Mucosa of descending colon (tissue), 3 donors: ENCODE measurements around the gene PIP5K1A. TPM values are rescaled to one million over a fixed set of nuclear protein-coding genes. Genes with fewer than 3 reads are reported as not detected.
"Not testable (repeated sequence)": the region's sequence is repeated elsewhere in the genome, so short reads cannot be mapped to it uniquely, and the experiment has no call there.

ENCODE experiments used
- ATAC-seq: fragments of 200-7000 bp; cut with Tn5 transposase; one replicate; pipeline ENCODE4 v1.9.1; 2020; ENCODE audit warnings: mild to moderate bottlenecking, moderate library complexity
- DNase-seq, 3 donors: peaks; one replicate each; pipeline ENCODE4 v3.0.0-alpha.2; 2020
- H3K36me3 ChIP-seq: fragments of 200-600 bp; one replicate; pipeline ENCODE4 v1.8.0; 2021; ENCODE audit warnings: low read depth, mild to moderate bottlenecking
- H3K4me1 ChIP-seq: fragments of 200-600 bp; one replicate; pipeline ENCODE4 v1.8.0; 2021; ENCODE audit warnings: low read depth, mild to moderate bottlenecking
- H3K4me3 ChIP-seq: fragments of 200-600 bp; one replicate; pipeline ENCODE4 v1.8.0; 2021; ENCODE audit warnings: mild to moderate bottlenecking
- H3K9me3 ChIP-seq: fragments of 200-600 bp; one replicate; pipeline ENCODE4 v1.8.0; 2021; ENCODE audit warnings: mild to moderate bottlenecking
- CTCF ChIP-seq: fragments of 200-600 bp; IDR thresholded peaks from one replicate; pipeline ENCODE4 v1.8.0; 2022; ENCODE audit warnings: antibody characterized with exemption, mild to moderate bottlenecking
- intact Hi-C, 2 donors: fragments of 100-400 bp; cut with DNase I in 1 of 2; cut with micrococcal nuclease in 1 of 2; formaldehyde crosslinking; loops; one replicate each; pipeline versions ENCODE4 v1.11.0 to v1.11.1; 2022; cut with DNase I, micrococcal nuclease
- total RNA-seq, 3 donors: library from RNA; stranded (reverse); fragmentation: NEBNext Ultra II Directional in 2 of 3; extraction: Animal tissue kit (Norgen Biotek cat#: 25700) in 2 of 3; gene quantifications; one replicate each; pipeline versions ENCODE4 v1.2.1 to v1.2.4, GENCODE V29; 2021 to 2023
- donor health status: DM: no; HTN: no; CAD: no; lungs with moderate emphysema.
- donor health status: DM: no; HTN: no; CAD: no.
- donor health status: DM: no; HTN: yes; CAD: no.

PIP5K1A gene
- total RNA-seq, 3 donors from 2014 or later = 38.4 to 47.5 (median 39.2) TPM

- TF ChIP-seq CTCF = no peak
- Histone ChIP-seq H3K9me3 (no peaks in the 10 kb centered on the region), H3K4me1 (peaks cover 3% of the 10 kb centered on the region), H3K4me3 (no peak overlapping the region), H3K36me3 (no peaks in the 10 kb centered on the region)
- DNase-seq = no peak
- intact Hi-C loops = no loop called here
- no peak for ATAC-seq
These were observed 4.5 kb upstream of the PIP5K1A start for GRCh38 chr1:151193856-151194255.

- intact Hi-C loops = loop anchor here in 1 of 2 donors (5.0 kb wide), 1 partner anchor 57 kb away; the partner anchor contains the start of gene PSMD4
- DNase-seq (peak; percentile 77 to 94 (median 83)), ATAC-seq (peak; percentile 74)
- H3K4me3 ChIP-seq, H3K36me3 ChIP-seq, H3K9me3 ChIP-seq, H3K4me1 ChIP-seq: not testable (repeated sequence)
These were observed 3.3 kb upstream of the PIP5K1A start for GRCh38 chr1:151194894-151195594.

GRCh38 chr1:151196292-151196800, 2.0 kb upstream of the PIP5K1A start:
- H3K9me3 ChIP-seq = no peaks in the 10 kb centered on the region
- peaks cover 18% of the 10 kb centered on the region for H3K4me1 ChIP-seq
- peak in 2 of 3 donors; percentile 43 to 95 for DNase-seq
- H3K4me3 ChIP-seq = no peak overlapping the region
- ATAC-seq = peak; percentile 43
- TF ChIP-seq CTCF = peak; percentile 9
- no peaks in the 10 kb centered on the region for H3K36me3 ChIP-seq
- intact Hi-C loops = loop anchor here in 1 of 2 donors (5.0 kb wide), 1 partner anchor 56 kb away; the partner anchor contains the start of gene PSMD4

DNA sequence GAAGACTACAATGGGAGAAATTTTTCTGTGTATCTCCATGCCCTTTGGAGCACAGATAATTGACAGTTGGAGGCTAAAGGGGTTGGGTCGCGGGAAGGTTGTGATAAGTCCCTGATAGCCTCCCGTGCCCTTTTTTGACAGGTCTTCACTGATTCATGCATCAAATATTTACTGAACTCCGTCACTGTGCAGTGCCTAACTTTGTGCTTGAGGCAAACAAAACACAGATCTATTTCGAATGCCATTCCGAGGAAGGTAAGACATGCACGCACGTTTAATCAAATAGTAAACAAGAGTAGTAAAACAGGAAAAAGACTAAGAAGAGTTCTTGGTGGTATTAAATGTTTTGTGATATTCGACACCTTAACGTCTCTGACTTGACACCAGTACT, 494 bp upstream of the PIP5K1A start:
- DNase-seq = peak in 1 of 3 donors; percentile 32
- intact Hi-C loops = loop anchor here in 1 of 2 donors (5.0 kb wide), 1 partner anchor 54 kb away; the partner anchor contains the start of gene PSMD4
- ATAC-seq = peak; percentile 4
- TF ChIP-seq CTCF = no peak
- H3K4me1 ChIP-seq = peaks cover 27% of the 10 kb centered on the region
- H3K36me3 ChIP-seq = no peaks in the 10 kb centered on the region
- no peak overlapping the region for H3K4me3 ChIP-seq
- H3K9me3 ChIP-seq = no peaks in the 10 kb centered on the region

DNA sequence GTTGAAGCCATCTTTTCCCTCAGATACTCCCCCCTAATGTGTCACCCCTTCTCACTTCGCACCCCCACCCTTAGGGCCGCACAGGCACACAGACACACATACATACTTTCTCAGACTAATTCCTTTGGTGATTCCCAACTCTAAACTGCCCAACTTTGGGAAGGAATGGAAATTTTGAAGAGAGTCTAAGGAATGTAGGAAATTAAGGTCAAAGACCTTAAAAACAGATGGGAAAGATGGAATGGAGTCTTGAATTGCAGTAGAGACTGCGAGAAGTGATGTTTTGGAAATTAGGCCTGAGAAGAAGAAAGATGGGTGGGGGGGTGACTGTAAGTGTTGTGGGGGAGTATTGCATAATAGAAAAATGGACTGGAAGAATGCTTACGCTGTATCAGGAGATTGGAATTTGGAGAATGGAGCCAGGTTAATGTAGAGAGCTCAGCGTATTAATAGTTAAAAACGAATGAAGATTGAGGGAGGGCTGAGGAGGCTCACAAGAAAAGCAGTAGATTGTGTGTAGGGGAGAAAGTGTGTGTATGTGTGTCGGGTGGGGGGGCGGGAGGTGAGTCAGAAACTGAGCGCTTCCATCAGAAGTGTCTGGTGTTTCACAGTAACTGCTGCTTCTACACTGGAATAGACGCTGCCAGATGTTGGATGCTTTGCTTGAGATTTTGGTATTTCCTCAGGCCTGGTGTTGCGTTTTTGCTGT, 1.7 kb downstream of the PIP5K1A start:
- Histone ChIP-seq H3K36me3 (no peaks in the 10 kb centered on the region), H3K4me3 (no peak overlapping the region), H3K4me1 (peaks cover 27% of the 10 kb centered on the region), H3K9me3 (no peaks in the 10 kb centered on the region)
- DNase-seq (no peak), ATAC-seq (no peak)
- intact Hi-C loops = loop anchor here in 1 of 2 donors (5.0 kb wide), 1 partner anchor 52 kb away; the partner anchor contains the start of gene PSMD4
- TF ChIP-seq CTCF = no peak

- intact Hi-C loops, DNase-seq, ATAC-seq, H3K4me3 ChIP-seq, H3K36me3 ChIP-seq, H3K9me3 ChIP-seq: not testable (repeated sequence)
- peaks cover 16% of the 10 kb centered on the region for H3K4me1 ChIP-seq
These were observed 7.1 kb downstream of the PIP5K1A start for GRCh38 chr1:151205381-151205965.
